Suppressor macrophage (primary cell): ENCODE data around the gene DCDC2C.

Experiments
- DNase-seq, 4 experiments: peaks; one replicate each; pipeline ENCODE4 v3.0.0-alpha.2; 2020 to 2022

Gene DCDC2C

DNA sequence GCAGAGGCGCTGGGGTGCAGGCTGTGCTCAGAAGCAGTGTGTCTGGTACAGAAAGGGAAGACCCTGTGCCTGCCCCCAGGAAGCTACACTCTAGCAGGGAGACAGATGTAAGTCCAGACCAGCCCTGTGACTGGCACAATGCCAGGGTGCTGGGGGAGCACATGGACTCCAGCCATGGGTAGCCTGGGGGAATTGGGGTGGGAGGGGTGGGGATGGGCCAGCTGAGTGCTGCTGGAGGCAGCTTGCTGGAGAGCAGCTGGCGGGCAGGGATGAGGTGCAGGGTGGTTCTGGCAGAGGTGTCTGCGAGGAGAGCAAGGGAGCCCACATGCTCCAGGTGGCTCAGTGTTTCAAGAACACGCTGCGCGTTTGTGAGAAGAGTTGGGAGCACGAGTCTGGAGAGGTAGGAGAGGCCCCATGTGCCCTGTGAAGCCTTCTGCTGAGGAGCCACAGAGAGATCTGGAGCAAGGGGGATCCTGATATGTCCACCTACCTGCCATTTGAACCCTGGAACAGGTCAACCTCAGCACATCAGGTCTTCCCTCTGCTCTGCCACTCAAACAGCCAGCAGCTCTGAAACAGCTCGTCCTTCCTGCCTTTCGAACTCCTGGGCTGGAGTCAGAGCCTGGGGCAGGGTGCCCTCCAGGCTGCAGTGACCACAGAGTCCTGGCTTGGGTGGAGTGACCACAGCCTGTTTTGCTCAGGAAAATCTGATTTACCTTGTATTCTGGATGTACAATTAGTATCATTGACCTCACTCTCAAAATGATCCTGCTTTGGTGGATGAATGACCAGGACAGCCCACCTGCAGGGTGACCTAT lies 30.3 kb upstream of the DCDC2C start:
- no peak for DNase-seq

DNA sequence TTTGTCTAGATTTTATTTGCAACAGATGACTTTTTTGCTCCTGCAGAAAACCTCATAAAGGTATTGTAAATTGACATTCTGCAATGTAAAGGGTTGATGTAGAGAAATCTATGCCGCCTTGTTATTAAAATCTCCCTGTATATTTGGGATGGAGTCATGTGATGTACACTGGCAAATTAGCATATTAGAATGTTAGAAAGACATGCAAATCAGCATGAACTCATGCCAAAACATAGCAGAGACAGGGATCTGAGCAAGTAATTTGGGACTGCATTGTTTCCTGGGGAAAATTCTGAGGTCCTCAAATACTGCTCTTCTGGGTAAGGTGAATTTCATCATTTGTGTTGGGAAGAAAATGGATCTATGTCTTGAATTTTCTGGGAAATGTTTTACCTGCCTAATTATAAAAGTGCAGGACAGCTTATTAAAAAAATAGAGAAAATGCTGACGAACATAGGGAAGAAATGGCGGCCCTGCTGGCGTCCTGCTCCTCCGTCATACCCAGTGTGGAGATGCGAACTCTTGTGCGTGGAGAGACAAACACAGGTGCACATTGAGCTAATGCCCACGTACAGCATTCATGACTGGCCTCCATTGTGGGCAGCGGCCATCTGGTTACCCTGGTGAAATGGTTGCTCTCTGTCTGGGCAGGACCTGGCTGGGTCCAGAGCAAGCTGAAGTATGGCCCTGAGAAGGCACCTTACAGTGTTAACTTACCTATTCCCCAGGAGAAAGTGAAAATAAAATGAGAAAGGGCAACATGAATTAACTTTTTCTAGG lies 29.1 kb upstream of the DCDC2C start:
- DNase-seq, result no peak

DNA sequence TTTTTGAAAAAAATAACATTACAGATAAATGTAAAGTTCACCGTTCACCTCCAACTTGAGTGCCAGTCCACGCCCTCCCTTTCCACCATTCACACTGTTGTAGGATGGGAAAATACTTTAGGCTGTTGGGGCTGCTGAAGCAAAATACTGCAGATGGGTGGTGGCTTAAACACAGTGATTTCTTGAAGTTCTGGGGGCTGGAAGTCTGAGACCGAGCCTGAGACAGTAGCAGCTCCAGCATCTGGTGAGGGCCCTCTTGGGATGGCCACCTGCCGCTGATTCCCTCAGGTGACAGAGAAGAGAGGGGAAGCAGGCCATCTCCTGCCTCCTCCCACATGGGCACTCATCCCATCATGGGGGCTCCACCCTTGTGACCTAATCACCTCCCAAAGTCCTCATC lies 27.7 kb upstream of the DCDC2C start:
- DNase-seq, result no peak

DNA sequence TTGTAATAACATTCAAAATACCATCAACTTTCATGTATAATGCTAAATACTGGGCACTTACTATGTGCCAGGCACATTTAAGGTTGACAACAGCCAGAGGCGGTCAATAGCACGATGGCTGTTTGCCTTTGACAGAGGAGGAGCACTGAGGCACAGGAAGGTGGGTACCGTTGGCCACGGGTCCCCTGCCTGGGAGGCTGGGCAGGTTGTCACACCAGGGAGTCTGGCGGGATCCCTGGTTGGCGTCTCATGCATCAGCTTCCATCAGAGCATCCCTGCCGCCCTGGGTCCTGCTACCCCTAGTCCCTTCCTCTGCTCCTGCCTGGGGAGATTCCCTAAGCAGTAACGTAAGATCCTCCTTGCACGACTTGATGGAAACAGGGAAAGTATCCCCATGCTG lies 25.9 kb upstream of the DCDC2C start:
- no peak for DNase-seq

DNA sequence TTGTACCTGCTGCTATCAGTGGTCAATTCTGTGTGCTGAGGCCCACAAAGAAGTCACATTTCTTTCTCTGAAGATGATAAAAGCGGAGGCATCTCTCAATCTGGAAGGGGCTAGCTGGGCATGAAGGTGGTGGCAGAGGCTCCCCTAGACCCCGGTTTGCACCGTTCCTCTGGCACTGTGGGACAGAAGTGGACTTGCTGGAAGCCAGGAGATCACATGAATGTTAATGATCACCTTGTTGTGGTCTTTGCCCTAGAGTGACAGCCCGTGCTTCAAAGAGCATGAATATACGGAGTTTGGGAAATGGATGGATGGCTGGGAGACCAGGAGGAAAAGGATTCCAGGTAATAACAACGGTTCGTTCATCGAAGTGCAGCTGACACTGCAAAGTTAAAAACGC lies 25.2 kb upstream of the DCDC2C start:
- no peak for DNase-seq

DNA sequence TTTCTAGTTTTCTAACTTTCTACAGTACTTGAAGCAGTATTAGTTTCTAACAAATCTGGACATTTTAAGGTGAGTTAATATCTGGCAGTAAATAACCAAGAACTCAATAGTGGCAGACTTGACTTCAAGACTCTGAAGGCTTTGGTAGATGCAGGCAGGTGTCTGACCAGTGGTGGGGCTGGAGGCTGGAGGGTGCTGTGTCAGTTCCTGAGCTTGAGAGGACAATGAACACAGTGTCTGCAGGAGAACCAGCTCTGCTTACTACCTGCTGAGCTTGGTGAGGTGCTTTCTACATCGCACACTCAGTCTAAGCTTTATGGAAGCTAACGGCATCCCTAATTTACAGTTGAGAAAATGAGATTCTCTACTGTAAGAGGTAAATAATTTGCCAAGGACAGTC lies 24.2 kb upstream of the DCDC2C start:
- DNase-seq, result no peak

DNA sequence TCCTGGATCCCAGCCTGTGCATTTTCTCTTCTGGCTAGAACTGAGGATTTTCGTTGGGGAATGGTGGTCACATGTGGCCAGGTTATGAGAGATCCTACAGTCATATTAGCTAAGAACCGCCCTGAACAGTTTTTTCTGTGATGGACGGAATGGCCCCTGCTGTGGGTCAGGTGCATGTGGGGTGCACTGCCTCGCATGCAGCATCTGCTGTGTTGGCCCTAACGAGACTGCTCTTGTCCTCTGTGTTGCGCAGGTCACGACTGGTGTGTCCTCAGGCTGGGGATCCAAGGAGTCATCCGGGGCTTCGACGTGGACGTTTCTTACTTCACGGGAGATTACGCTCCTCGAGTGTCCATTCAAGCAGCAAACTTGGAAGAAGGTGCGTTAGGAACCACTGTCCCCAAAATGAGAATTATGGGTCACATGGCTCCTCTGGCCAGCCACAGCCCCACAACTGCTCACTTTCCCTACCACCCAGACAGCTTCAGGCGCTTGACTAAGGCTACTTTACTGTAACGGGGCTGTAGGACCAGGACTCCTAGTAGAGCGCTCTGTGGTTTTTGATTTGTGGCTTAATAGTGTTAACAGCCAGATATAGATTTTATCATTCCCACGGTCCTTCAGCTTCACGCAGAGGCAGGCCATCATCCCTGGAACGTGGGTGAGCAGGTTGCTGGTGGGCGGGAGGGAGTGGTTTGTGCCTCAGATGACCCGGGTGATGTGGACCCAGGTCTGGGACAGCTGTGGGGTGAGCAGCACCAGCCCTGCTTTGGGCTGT lies 23.6 kb upstream of the DCDC2C start:
- no peak for DNase-seq

DNA sequence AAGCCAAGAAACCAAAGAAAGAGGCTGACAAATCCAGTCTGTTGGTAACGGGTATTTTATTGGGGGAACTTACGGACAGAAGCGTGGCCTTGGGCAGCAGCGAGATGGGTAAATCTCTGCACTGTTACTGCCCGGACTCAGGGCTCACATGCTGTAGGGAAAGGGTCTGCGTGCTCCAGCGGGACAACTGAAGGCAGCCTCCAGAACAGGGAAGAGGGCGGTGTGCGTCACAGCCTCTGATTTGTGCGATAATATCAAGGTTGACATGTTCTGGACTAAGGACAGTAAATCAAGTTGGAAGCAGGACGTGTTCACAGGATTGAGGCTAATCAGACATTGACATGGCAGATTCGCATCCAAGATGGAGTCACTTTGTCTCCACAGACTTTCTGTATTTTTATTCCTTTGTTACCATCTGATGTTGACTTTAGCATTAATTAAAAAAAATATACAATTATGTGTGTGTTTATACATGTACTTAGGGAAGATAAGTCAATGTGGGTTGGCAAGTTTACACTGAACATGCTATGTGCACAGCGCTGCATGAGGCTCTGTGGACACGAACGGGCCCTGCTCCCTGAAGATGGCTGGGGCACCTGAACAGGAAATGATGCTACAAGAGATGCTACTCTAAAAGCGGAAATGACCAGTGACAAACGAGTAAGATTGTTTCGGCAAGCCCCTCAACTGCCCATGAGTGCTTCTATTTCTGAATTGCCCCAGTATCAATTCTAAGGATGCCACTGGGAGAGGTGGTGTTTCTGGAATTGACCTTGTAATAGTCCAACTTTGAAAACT lies 22.6 kb upstream of the DCDC2C start:
- DNase-seq, result no peak

DNA sequence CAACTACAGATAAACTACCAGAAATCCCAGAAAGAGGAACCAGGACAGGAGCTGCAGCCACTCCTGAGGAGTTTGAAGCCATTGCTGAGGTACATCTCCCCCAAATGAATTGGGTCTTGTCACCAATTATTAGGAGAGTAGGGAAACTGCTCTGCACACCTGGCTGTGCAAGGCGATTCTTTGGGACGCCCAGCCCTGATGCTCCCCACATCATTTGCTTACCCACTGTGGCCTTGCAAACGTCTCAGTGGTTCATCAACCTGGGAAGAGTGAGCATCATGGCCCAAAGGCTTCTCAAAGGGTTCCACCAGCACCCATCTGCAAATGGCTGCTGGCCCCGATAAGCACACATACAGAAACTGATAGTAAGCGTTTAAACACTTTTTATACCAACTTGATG lies 21.8 kb upstream of the DCDC2C start:
- no peak for DNase-seq

DNA sequence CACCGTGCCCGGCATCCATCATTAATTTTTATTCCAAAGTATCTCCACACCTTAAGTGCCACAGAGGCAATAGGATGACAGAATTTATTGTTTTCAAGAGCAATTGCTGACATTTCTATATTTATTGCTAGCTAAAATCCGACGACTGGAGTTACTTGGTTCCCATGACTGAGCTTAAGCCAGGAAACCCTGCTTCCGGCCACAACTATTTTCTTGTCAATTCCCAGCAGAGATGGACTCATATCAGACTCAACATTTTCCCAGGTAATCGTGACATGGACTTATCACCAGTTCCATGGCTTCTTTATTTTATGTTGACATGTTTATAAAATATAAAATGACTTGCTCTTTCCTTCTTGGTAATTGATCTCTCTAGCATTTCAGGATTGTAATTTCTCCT lies 20.6 kb upstream of the DCDC2C start:
- no peak for DNase-seq

DNA sequence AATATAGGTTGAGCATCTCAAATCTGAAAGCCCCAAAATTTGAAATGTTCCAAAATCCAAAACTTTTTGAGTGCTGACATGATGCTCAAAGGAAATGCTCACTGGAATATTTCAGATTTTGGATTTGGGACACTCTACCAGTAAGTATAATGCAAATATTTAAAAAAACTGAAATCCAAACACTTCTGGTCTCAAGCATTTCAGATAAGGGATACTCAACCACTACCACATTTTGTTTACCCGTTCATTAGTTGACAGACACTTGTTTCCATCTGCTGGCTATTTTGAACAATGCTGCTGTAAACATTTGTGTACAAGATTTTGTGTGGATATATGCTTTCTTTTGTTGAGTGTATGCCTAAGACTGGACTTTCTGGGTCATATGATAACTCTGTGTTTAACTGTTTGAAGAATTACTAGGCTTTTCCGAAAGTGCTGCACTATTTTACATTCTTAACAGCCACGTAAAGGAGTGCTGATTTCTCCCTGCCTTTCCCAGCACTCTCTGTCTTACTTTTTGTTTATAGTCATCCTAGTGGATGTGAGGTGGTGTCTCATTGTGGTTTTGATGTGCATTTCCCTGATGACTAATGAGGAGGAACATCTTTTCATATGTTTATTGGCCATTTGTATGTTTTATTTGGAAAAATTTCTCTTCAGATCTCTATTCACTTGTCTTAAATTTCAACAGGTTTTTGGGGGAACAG lies 19.5 kb upstream of the DCDC2C start:
- DNase-seq, result no peak

DNA sequence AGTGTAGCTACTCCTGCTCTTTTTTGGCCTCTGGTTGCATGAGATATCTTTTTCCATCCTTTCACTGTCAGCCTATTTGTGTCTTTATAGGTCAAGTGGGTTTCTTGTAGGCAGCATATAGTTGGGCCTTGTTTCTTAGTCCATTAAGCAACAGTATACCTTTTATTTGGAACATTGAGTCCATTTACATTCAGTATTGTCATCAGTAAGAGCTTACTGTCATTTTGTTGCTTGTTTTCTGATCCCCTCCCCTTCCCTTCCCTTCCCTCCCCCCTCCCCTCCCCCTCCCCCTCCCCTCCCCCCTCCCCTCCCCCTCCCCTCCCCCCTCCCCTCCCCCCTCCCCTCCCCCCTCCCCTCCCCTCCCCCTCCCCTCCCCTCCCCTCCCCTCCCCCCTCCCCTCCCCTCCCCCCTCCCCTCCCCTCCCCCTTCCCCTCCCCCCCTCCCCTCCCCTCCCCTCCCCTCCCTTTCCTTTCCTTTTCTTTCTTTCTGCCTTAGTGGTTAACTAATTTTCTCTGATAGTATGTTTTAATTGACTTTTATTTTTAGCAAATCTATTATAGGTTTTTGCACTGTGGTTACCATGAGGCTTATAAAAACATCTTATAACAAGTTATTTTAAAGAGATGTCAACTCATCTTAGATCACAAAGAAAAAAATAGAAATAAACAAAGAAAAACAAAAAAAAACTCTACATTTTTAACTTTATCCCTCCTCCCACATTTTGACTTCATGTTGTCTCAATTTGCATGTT lies 13.2 kb upstream of the DCDC2C start:
- no peak for DNase-seq

DNA sequence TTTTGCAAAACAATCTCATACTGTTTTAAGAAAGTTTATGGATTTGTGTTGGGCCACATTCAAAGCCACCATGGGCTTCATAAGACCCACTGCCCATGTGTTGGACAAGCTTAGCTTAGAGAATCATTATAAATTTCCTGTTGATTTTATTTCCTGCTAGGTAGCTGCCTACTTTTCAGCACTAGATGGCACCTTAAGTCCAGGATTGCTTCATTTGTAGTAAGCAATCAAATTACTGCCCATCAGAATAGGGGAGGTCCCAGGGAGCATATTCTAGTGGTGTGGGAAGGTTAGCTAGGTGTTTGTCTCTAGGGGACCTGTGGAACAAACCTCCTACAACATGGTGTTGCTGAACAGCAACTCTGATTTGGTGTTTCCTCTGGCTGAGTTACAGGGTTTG lies 11.0 kb upstream of the DCDC2C start:
- DNase-seq, result no peak

DNA sequence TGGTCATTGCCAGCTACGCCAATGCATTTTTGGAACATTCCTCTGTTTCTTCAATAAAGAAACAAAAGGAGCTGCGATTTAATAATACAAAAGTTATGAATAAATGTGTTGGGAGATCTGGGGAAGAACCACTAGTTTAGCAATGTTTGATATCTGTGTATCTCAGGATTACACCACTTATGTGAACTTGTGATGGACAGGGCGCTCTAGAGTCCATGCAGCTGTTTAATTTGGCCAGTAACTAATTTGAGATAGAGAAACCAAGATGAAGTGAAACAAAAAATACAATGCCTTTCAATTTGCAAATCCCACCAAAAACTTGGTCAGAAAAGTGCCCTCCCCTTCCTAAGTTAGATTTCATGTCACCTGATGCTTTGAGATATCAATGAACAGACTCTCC lies 6.8 kb upstream of the DCDC2C start:
- no peak for DNase-seq

DNA sequence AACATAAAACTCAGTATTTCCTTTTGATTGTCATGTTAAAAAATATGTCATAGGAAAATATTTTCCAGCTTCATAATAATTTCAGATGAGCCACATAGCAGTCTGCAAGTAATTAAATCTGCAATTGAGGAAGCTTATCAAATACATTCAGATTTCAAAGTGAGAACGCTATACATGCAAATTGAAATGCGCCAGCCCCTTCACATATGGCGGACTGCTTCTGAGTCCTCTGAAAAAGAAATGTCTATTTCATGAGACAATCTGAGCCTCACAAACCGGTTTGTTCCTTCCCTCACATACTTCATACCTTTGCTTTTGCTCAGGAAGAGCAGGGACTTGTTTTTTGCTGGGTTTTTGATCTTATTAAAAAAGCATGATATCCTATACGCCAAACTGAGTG lies 2.3 kb upstream of the DCDC2C start:
- DNase-seq, result no peak

DNA sequence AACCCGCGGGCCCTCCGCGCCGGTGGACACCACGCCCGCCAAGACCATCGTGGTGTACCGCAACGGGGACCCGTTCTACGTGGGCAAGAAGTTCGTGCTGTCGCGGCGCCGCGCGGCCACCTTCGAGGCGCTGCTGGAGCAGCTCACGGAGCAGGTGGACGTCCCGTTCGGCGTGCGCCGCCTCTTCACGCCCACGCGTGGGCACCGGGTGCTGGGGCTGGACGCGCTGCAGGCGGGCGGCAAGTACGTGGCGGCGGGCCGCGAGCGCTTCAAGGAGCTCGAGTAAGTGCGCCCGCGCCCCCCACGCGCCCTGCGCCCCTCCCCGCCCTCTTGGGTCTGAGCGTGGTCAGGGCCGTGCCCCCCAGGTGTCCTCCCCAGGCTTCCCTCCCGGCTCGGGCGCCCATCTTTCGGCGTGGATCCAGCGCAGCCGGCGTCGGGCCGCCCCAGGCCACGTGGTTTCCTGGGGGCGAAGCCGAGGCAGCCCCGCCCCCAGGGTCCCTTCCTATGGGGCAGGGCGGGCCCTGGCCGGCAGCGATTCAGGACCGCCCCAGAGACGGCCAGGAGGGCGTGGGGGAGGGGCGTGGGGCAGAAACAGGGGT lies 481 bp downstream of the DCDC2C start:
- DNase-seq, result no peak

DNA sequence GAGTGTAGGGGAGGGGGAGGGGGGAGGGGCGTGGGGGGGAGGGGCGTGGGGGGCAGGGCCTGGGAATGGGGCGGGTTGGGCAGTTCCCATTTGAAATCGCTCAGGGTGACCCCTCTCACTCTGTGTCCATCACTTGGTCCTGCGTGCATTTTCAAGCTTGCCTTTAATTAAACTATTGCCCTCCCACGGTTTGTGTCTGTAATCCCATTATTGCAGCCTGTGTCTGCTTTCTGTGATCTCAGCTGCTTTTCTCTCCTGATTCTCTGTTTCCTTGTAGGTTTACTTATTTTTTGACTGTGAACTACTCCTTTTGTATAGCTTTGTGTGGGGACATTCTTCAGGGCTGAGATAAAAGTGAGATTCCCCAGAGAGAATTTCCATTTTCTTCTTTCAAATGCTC lies 1.3 kb downstream of the DCDC2C start:
- DNase-seq, result no peak

DNA sequence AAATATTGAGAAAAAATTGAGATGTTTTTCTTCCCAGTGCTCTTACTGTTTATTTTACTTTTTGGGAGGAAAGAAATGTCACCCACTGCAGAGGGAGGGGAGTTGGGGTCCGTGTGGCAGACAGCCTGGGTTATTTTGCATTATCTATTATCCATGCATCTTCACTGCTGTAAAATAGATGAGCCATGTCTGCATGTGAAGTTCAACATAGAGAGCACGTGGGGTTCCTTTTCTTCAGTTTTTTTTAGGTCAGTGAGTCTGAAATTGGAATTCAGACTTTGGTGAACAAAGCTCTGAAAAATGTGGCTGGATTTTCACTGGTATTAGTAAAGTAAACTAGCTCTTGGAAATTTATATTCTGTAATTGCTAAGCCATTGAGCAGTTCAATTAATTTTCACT lies 2.4 kb downstream of the DCDC2C start:
- no peak for DNase-seq

DNA sequence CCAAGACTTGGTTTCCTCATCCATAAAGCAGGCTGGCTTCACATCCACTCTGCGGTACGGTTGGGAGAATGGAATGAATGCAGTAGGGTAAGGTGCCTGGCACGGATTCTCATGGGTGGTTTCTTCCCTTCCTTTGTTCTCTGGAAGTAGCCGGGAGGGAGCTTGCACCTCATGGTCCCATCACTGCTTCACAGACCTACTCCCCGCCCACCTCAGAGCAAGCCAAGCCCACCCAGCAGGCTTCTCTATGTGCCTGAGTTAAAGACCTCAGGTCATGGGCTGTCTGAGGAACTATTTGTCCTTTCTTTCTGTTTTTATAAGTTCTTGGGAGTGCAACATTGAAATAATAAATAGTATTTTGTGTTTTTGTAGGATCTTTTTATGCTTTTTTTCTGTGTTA lies 3.5 kb downstream of the DCDC2C start:
- DNase-seq, result no peak

DNA sequence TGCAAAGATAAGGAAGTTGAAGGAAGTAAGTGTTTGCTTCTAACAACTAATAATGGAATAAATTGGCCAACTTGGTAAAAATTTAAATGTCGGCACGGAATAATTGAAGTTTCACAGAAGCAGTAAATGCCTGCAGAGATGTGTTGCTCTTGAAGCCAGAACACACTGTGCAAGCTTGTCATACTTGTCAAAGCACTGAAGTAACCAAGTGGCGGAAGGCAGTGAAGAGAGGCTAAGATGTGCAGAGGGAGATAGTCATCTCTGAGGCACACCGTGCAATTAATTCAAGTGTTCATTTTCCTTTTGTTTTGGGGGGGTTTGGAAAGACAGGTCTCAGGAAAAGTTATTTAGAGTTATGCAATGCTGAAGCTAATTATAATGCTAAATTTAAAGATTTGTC lies 5.2 kb downstream of the DCDC2C start:
- no peak for DNase-seq

DNA sequence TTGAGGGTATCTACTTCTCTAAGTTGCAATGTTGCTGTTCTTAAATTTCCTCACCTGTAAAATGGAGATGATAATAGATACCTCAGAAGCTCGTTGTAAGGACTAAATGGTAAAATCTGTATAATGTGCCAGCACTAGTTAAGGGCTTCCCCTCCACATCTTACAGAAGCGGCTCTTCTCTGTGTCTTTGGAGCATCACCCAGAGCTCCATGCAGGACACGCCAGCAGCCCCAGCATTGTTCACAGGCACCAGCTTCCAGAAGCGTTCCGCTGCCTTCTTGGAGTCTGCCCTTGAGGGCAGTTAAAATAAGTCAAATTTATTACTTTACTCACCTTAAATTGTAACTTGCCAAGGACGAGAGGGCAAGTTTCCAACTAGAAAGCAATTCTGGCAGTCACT lies 5.8 kb downstream of the DCDC2C start:
- DNase-seq, result no peak
